ENCODE results near the gene KCNN1. TPM values are rescaled to one million over a fixed set of nuclear protein-coding genes. Genes with fewer than 3 reads are reported as not detected.

Gene KCNN1
- total and polyA plus RNA-seq, 9 of the 15 experiments (the other 6 are each of a cell fraction or from before 2014, with no cell fraction given), result 0.01 to 6.2 (median 0.72) TPM

DNA sequence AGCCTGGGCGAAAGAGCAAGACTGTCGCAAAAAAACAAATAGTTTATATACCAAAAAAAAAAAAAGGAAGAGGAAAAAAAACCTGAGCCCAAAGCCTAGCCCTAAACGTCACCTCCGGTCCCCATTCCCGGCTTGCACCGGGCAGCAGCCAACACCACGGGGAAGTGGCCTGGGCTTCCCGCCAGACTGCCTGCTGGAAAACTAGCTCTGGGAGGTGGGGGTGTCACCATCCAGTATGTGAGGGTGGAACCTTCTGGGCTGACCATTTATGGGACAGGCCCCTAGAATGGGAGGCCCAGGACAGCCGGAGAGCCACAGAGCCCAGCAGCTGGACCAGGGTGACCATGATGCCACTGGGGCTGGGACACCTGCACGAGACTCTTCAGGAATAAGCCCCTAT, 82.5 kb downstream of the KCNN1 start:
- DNase-seq (ENCODE audit: extremely low read depth in 1 of 4, low spot score in 3 of 4), result no peak
- Histone ChIP-seq H3K9me1 (ENCODE audit: control insufficient read depth, insufficient read depth, low read length) (no peaks in the 10 kb centered on the region), H3K36me3 (ENCODE audit: control insufficient read depth, insufficient read depth, low read length) (no peaks in the 10 kb centered on the region), H3K4me3 (no peak overlapping the region), H3K27me3 (ENCODE audit: control insufficient read depth in 2 of 2, insufficient read depth in 2 of 2, low read length in 2 of 2) (no peaks in the 10 kb centered on the region), H3K9ac (ENCODE audit: insufficient read depth in 1 of 2, low read depth in 2 of 2, low read length in 2 of 2) (no peak overlapping the region), H4K20me1 (replicated peaks; ENCODE audit: control insufficient read depth, insufficient read depth, low read length) (no peaks in the 10 kb centered on the region; the same call in 1 of the 2 replicates), H3K9me3 (replicated peaks; ENCODE audit: control insufficient read depth, insufficient read depth, low read depth, low read length) (no peaks in the 10 kb centered on the region), H3K4me1 (replicated peaks in 1 of 2; ENCODE audit: control insufficient read depth in 2 of 2, insufficient read depth in 2 of 2, low read length in 2 of 2) (peaks cover 13 to 21% of the 10 kb centered on the region in 2 experiments; a peak in 4 of 5 replicates), H3K4me2 (ENCODE audit: insufficient read depth, low read length) (no peak overlapping the region), H2AFZ (ENCODE audit: low read depth, low read length) (no peak overlapping the region; the same call in 1 of the 2 replicates), H3K27ac (ENCODE audit: extremely low read depth, low read depth, low read length) (no peak overlapping the region), H3K79me2 (ENCODE audit: control insufficient read depth, insufficient read depth, low read length) (no peaks in the 10 kb centered on the region)
- WGBS (ENCODE audit: insufficient coverage, low coverage, missing lambda C conversion rate), result 61% methylated on average over 9 of the region's 10 CpGs
- ChIA-PET CTCF (ENCODE audit: low intra/inter-chr PET ratio) (interaction anchor here (0.6 kb wide), 1 partner anchor 107 kb away, joined by 7 read pairs; no protein-coding TSS in a partner anchor), POLR2A (interaction anchor here (0.5 to 1.1 kb wide), 5 partner anchors 15 to 185 kb away, joined by 3 to 4 read pairs (median 3); no protein-coding TSS in a partner anchor)
- BruUV-seq (replicated peaks), result no TSS peak
- no peak for FAIRE-seq
- intact Hi-C loops (cut with micrococcal nuclease) (no loop called here), in situ Hi-C loops (cut with MboI) (no loop called here)
- ATAC-seq, result no peak
- TF ChIP-seq, protein P1, sequence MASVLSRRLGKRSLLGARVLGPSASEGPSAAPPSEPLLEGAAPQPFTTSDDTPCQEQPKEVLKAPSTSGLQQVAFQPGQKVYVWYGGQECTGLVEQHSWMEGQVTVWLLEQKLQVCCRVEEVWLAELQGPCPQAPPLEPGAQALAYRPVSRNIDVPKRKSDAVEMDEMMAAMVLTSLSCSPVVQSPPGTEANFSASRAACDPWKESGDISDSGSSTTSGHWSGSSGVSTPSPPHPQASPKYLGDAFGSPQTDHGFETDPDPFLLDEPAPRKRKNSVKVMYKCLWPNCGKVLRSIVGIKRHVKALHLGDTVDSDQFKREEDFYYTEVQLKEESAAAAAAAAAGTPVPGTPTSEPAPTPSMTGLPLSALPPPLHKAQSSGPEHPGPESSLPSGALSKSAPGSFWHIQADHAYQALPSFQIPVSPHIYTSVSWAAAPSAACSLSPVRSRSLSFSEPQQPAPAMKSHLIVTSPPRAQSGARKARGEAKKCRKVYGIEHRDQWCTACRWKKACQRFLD (CRISPR knock-in tag; IDR thresholded peaks at IDR 0.05), result no peak
- no peak for TF ChIP-seq DMBX1 (CRISPR knock-in tag; IDR thresholded peaks at IDR 0.05; ENCODE audit: borderline replicate concordance)
- TF ChIP-seq CC2D1A (IDR thresholded peaks at IDR 0.05), result no peak
- TF ChIP-seq, protein P2, sequence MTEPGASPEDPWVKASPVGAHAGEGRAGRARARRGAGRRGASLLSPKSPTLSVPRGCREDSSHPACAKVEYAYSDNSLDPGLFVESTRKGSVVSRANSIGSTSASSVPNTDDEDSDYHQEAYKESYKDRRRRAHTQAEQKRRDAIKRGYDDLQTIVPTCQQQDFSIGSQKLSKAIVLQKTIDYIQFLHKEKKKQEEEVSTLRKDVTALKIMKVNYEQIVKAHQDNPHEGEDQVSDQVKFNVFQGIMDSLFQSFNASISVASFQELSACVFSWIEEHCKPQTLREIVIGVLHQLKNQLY (CRISPR knock-in tag; conservative IDR thresholded peaks at IDR 0.05), result no peak
- no peak for TF ChIP-seq POLR2B (IDR thresholded peaks at IDR 0.05; ENCODE audit: low read depth, partially characterized antibody)
- no peak for TF ChIP-seq SREBF1 (IDR thresholded peaks at IDR 0.05; ENCODE audit: borderline replicate concordance, low read depth, low read length)
- TF ChIP-seq EWSR1 (IDR thresholded peaks at IDR 0.05; ENCODE audit: borderline replicate concordance, low read depth, partially characterized antibody), result no peak
- TF ChIP-seq, protein P3, sequence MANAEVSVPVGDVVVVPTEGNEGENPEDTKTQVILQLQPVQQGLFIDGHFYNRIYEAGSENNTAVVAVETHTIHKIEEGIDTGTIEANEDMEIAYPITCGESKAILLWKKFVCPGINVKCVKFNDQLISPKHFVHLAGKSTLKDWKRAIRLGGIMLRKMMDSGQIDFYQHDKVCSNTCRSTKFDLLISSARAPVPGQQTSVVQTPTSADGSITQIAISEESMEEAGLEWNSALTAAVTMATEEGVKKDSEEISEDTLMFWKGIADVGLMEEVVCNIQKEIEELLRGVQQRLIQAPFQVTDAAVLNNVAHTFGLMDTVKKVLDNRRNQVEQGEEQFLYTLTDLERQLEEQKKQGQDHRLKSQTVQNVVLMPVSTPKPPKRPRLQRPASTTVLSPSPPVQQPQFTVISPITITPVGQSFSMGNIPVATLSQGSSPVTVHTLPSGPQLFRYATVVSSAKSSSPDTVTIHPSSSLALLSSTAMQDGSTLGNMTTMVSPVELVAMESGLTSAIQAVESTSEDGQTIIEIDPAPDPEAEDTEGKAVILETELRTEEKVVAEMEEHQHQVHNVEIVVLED (CRISPR knock-in tag; IDR thresholded peaks at IDR 0.05), result no peak
- TF ChIP-seq, protein P4, sequence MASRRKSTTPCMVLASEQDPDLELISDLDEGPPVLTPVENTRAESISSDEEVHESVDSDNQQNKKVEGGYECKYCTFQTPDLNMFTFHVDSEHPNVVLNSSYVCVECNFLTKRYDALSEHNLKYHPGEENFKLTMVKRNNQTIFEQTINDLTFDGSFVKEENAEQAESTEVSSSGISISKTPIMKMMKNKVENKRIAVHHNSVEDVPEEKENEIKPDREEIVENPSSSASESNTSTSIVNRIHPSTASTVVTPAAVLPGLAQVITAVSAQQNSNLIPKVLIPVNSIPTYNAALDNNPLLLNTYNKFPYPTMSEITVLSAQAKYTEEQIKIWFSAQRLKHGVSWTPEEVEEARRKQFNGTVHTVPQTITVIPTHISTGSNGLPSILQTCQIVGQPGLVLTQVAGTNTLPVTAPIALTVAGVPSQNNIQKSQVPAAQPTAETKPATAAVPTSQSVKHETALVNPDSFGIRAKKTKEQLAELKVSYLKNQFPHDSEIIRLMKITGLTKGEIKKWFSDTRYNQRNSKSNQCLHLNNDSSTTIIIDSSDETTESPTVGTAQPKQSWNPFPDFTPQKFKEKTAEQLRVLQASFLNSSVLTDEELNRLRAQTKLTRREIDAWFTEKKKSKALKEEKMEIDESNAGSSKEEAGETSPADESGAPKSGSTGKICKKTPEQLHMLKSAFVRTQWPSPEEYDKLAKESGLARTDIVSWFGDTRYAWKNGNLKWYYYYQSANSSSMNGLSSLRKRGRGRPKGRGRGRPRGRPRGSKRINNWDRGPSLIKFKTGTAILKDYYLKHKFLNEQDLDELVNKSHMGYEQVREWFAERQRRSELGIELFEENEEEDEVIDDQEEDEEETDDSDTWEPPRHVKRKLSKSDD (conservative IDR thresholded peaks at IDR 0.05; ENCODE audit: low read length), result no peak
- no peak for TF ChIP-seq HDAC6 (IDR thresholded peaks at IDR 0.05; ENCODE audit: low read depth, low read length)
- no peak for TF ChIP-seq ZNF217 (CRISPR knock-in tag; IDR thresholded peaks at IDR 0.05)
- no peak for TF ChIP-seq ZNF224 (CRISPR knock-in tag; IDR thresholded peaks at IDR 0.05)
- TF ChIP-seq, protein P5, sequence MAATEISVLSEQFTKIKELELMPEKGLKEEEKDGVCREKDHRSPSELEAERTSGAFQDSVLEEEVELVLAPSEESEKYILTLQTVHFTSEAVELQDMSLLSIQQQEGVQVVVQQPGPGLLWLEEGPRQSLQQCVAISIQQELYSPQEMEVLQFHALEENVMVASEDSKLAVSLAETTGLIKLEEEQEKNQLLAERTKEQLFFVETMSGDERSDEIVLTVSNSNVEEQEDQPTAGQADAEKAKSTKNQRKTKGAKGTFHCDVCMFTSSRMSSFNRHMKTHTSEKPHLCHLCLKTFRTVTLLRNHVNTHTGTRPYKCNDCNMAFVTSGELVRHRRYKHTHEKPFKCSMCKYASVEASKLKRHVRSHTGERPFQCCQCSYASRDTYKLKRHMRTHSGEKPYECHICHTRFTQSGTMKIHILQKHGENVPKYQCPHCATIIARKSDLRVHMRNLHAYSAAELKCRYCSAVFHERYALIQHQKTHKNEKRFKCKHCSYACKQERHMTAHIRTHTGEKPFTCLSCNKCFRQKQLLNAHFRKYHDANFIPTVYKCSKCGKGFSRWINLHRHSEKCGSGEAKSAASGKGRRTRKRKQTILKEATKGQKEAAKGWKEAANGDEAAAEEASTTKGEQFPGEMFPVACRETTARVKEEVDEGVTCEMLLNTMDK (IDR thresholded peaks at IDR 0.05; ENCODE audit: borderline replicate concordance, insufficient read depth, low read depth, low read length, poor library complexity, severe bottlenecking), result no peak

Measured in K562 (cell line).